HepG2 (cell line): Measurements from ENCODE around the gene NIBAN1. TPM values are rescaled to one million over a fixed set of nuclear protein-coding genes. Genes with fewer than 3 reads are reported as not detected.

Experiments used
- ATAC-seq: fragments of 200-7000 bp; cut with Tn5 transposase; 3 replicates; pipeline ENCODE4 v1.9.1; 2020; ENCODE audit warnings: mild to moderate bottlenecking, moderate library complexity
- BruUV-seq: library from RNA; stranded (reverse); fragments of 400-500 nt; replicated peaks from 2 replicates; lab custom pipeline; 2021; lab: Mats Ljungman, UMichigan
- CTCF ChIA-PET: fragments of 300-600 bp; formaldehyde crosslinking; extraction: SDS; loops from one replicate; lab custom pipeline; 2021; ENCODE audit warnings: low total read pairs, inconsistent platforms, low intra/inter-chr PET ratio; lab: Yijun Ruan, JAX
- POLR2A ChIA-PET: fragments of 350-600 bp; sonication (Branson Sonifier 250); formaldehyde crosslinking; loops from one replicate; lab custom pipeline; 2020; ENCODE audit warnings: antibody characterized with exemption, inconsistent platforms; lab: Yijun Ruan, JAX
- DNase-seq: peaks from one replicate; pipeline ENCODE4 v3.0.0-alpha.2; 2015; ENCODE audit warnings: low spot score
- FAIRE-seq: peaks from 3 replicates; lab custom pipeline; 2011; peaks lifted over from hg19 to GRCh38; lab: Jason Lieb, UNC
- H2AFZ ChIP-seq: one replicate; pipeline ENCODE4 v1.6.1; 2011; ENCODE audit warnings: low read length, inconsistent platforms
- H3K27ac ChIP-seq: fragments of 300-600 bp; 3 replicates; pipeline ENCODE4 v1.8.0; 2011; ENCODE audit warnings: mixed run types, mild to moderate bottlenecking, mixed read lengths, low read length, inconsistent platforms; ENCODE audit not compliant: insufficient read depth; ENCODE audit errors: extremely low read length
- H3K27me3 ChIP-seq, 2 experiments: fragments of 200-600 bp in 1 of 2; 2 replicates in 1 of 2; 3 replicates in 1 of 2; pipeline versions ENCODE4 v1.6.0 to v1.8.0; 2011; ENCODE audit warnings: low read length in 2 of 2, mild to moderate bottlenecking in 2 of 2, moderate library complexity in 2 of 2, inconsistent platforms in 1 of 2; ENCODE audit not compliant: insufficient read depth in 2 of 2, control insufficient read depth in 1 of 2
- H3K36me3 ChIP-seq, 2 experiments: fragments of 200-600 bp in 1 of 2; replicated peaks in 1 of 2; 2 replicates in 1 of 2; 3 replicates in 1 of 2; pipeline versions ENCODE4 v1.5.1 to v1.8.0; 2011; ENCODE audit warnings: low read length in 2 of 2, inconsistent platforms in 1 of 2; ENCODE audit not compliant: insufficient read depth in 2 of 2, control insufficient read depth in 1 of 2
- H3K4me1 ChIP-seq: 2 replicates; pipeline ENCODE4 v1.5.1; 2012; ENCODE audit warnings: low read length, inconsistent platforms; ENCODE audit not compliant: insufficient read depth
- H3K4me2 ChIP-seq: 2 replicates; pipeline ENCODE4 v1.6.0; 2011; ENCODE audit warnings: low read depth, low read length, inconsistent platforms
- H3K4me3 ChIP-seq, 3 experiments: fragments of 200-600 bp in 1 of 3; sonication (generic), shearing (Covaris generic) in 1 of 3; replicated peaks in 1 of 3; 2 replicates each; pipeline ENCODE4 v1.5.1; 2011 to 2016; ENCODE audit warnings: low read length in 3 of 3, inconsistent platforms in 2 of 3, low read depth in 2 of 3, mild to moderate bottlenecking in 2 of 3, control low read depth in 1 of 3, mixed read lengths in 1 of 3; ENCODE audit not compliant: insufficient read depth in 1 of 3
- H3K79me2 ChIP-seq: one replicate; pipeline ENCODE4 v1.6.1; 2011; ENCODE audit warnings: low read length, inconsistent platforms; ENCODE audit not compliant: insufficient read depth
- H3K9ac ChIP-seq: 2 replicates; pipeline ENCODE4 v1.6.0; 2011; ENCODE audit warnings: mild to moderate bottlenecking, low read depth, low read length, inconsistent platforms; ENCODE audit not compliant: insufficient read depth
- H3K9me3 ChIP-seq: 2 replicates; pipeline ENCODE4 v1.5.1; 2012; ENCODE audit warnings: mild to moderate bottlenecking, low read length
- H4K20me1 ChIP-seq: 2 replicates; pipeline ENCODE4 v1.6.0; 2011; ENCODE audit warnings: inconsistent platforms, mild to moderate bottlenecking, low read length, moderate library complexity; ENCODE audit not compliant: insufficient read depth
- GLI4 ChIP-seq: sonication (generic); formaldehyde crosslinking; IDR thresholded peaks from 2 replicates; pipeline ENCODE4 v1.5.1; 2020; ENCODE audit warnings: missing genetic modification reagents, mild to moderate bottlenecking, moderate library complexity, borderline replicate concordance
- MATR3 ChIP-seq: sonication (generic); formaldehyde crosslinking; IDR thresholded peaks from 2 replicates; pipeline ENCODE4 v1.4.0; 2020; ENCODE audit warnings: missing genetic modification reagents
- MTA1 ChIP-seq: sonication (generic); formaldehyde crosslinking; IDR thresholded peaks from 2 replicates; pipeline ENCODE4 v1.4.0; 2020; ENCODE audit warnings: missing genetic modification reagents, mild to moderate bottlenecking, borderline replicate concordance
- NFE2 ChIP-seq: sonication (generic); formaldehyde crosslinking; IDR thresholded peaks from 2 replicates; pipeline ENCODE4 v1.4.0; 2020; ENCODE audit warnings: missing genetic modification reagents
- PCBP2 ChIP-seq: fragments of 200-400 bp; formaldehyde crosslinking; optimal IDR thresholded peaks from 2 replicates; pipeline ENCODE3; 2018; ENCODE audit warnings: low read length, low read depth; ENCODE audit not compliant: poor library complexity, severe bottlenecking
- TRAFD1 ChIP-seq: sonication (generic); formaldehyde crosslinking; IDR thresholded peaks from 2 replicates; pipeline ENCODE4 v1.5.1; 2020; ENCODE audit warnings: missing genetic modification reagents, mild to moderate bottlenecking, borderline replicate concordance
- ZFP62 ChIP-seq: sonication (generic); formaldehyde crosslinking; IDR thresholded peaks from 2 replicates; pipeline ENCODE4 v1.4.0; 2020; ENCODE audit warnings: missing genetic modification reagents
- ZMYM2 ChIP-seq: sonication (generic); formaldehyde crosslinking; IDR thresholded peaks from 2 replicates; pipeline ENCODE4 v1.8.0; 2022; ENCODE audit warnings: mild to moderate bottlenecking, missing genetic modification reagents
- ZNF275 ChIP-seq: sonication (generic); formaldehyde crosslinking; IDR thresholded peaks from 2 replicates; pipeline ENCODE4 v1.8.0; 2022; ENCODE audit warnings: missing genetic modification reagents, mild to moderate bottlenecking, inconsistent platforms, borderline replicate concordance
- ZNF33A ChIP-seq: sonication (generic); formaldehyde crosslinking; IDR thresholded peaks from 2 replicates; pipeline ENCODE4 v1.5.1; 2020; ENCODE audit warnings: missing genetic modification reagents, mild to moderate bottlenecking, moderate library complexity, borderline replicate concordance
- ZNF33B ChIP-seq: sonication (generic); formaldehyde crosslinking; IDR thresholded peaks from 2 replicates; pipeline ENCODE4 v1.5.1; 2020; ENCODE audit warnings: mild to moderate bottlenecking, missing genetic modification reagents
- WGBS: methylation state at CpG from one replicate; pipeline ENCODE4 v1.1.6; 2017; ENCODE audit warnings: low lambda C conversion rate; 5-methylcytosine and 5-hydroxymethylcytosine counted together
- in situ Hi-C: cut with HindIII; loops from 2 replicates; pipeline ENCODE4 v1.10.0; 2017; ENCODE audit warnings: low pct_unique_long_range_greater_than_20kb; ENCODE audit not compliant: extremely low pct_ligation_motif_present
- intact Hi-C: fragments of 100-400 bp; cut with micrococcal nuclease; formaldehyde crosslinking; loops from one replicate; pipeline ENCODE4 v1.10.0; 2022; ENCODE audit not compliant: unreplicated experiment
- polyA plus RNA-seq, 8 experiments: library from polyadenylated mRNA; depleted of rRNA in 3 of 8; stranded (reverse) in 7 of 8; unstranded in 1 of 8; fragments of >200 nt; fragmentation: Illumina TruSeq in 4 of 8; extraction: Trizol in 4 of 8; gene quantifications; 2 replicates each; pipeline versions ENCODE4 v1.2.1 to v1.2.3, GENCODE V29; 2011 to 2016; ENCODE audit warnings: low read depth in 4 of 8, missing spikeins in 1 of 8, mixed read lengths in 1 of 8; ENCODE audit not compliant: insufficient read depth in 1 of 8
- total RNA-seq, 5 experiments: library from RNA; depleted of rRNA; stranded (reverse); fragments of >200 nt; fragmentation: Illumina TruSeq; extraction: Trizol; gene quantifications; 2 replicates each; pipeline ENCODE4 v1.2.3, GENCODE V29; 2016; ENCODE audit warnings: low read depth in 1 of 5
- TF ChIP-seq, protein P1 (sequence below): sonication (generic); formaldehyde crosslinking; IDR thresholded peaks from 2 replicates; pipeline ENCODE4 v1.4.0; 2020; ENCODE audit warnings: missing genetic modification reagents
- TF ChIP-seq, protein P2 (sequence below): sonication (generic); formaldehyde crosslinking; IDR thresholded peaks from 2 replicates; pipeline ENCODE4 v1.5.0; 2020; ENCODE audit warnings: missing genetic modification reagents, mild to moderate bottlenecking, borderline replicate concordance
- TF ChIP-seq, protein P3 (sequence below): sonication (generic); formaldehyde crosslinking; IDR thresholded peaks from 2 replicates; pipeline ENCODE4 v1.8.1; 2023; ENCODE audit warnings: missing genetic modification reagents, inconsistent platforms, borderline replicate concordance

The NIBAN1 gene
- total and polyA plus RNA-seq, 2 of the 13 experiments (the other 11 are each of a cell fraction or from before 2014, with no cell fraction given): not detected

GRCh38 chr1:185014941-185015340 lies 40.6 kb upstream of the NIBAN1 start:
- Histone ChIP-seq H3K9ac (no peak overlapping the region), H4K20me1 (no peaks in the 10 kb centered on the region), H3K4me3 (no peak overlapping the region), H2AFZ (no peak overlapping the region), H3K9me3 (no peaks in the 10 kb centered on the region), H3K79me2 (no peaks in the 10 kb centered on the region), H3K36me3 (no peaks in the 10 kb centered on the region), H3K27ac (no peak overlapping the region), H3K4me2 (no peak overlapping the region), H3K27me3 (peaks cover 0 to 12% of the 10 kb centered on the region in 2 experiments; a peak in 1 of 5 replicates), H3K4me1 (peaks cover 5% of the 10 kb centered on the region; the same call in 1 of the 2 replicates)
- POLR2A ChIA-PET: no interaction called here
- 2% methylated on average over 3 of the region's 3 CpGs for WGBS
- DNase-seq: no peak
- CTCF ChIA-PET: no interaction called here
- no peak for FAIRE-seq
- intact Hi-C loops: no loop called here
- no peak for ATAC-seq
- no TSS peak for BruUV-seq
- in situ Hi-C loops: no loop called here
- TF ChIP-seq ZNF33B (CRISPR knock-in tag): no peak
- TF ChIP-seq ZFP62 (CRISPR knock-in tag): no peak
- TF ChIP-seq ZNF275 (CRISPR knock-in tag): no peak
- TF ChIP-seq, protein P1, sequence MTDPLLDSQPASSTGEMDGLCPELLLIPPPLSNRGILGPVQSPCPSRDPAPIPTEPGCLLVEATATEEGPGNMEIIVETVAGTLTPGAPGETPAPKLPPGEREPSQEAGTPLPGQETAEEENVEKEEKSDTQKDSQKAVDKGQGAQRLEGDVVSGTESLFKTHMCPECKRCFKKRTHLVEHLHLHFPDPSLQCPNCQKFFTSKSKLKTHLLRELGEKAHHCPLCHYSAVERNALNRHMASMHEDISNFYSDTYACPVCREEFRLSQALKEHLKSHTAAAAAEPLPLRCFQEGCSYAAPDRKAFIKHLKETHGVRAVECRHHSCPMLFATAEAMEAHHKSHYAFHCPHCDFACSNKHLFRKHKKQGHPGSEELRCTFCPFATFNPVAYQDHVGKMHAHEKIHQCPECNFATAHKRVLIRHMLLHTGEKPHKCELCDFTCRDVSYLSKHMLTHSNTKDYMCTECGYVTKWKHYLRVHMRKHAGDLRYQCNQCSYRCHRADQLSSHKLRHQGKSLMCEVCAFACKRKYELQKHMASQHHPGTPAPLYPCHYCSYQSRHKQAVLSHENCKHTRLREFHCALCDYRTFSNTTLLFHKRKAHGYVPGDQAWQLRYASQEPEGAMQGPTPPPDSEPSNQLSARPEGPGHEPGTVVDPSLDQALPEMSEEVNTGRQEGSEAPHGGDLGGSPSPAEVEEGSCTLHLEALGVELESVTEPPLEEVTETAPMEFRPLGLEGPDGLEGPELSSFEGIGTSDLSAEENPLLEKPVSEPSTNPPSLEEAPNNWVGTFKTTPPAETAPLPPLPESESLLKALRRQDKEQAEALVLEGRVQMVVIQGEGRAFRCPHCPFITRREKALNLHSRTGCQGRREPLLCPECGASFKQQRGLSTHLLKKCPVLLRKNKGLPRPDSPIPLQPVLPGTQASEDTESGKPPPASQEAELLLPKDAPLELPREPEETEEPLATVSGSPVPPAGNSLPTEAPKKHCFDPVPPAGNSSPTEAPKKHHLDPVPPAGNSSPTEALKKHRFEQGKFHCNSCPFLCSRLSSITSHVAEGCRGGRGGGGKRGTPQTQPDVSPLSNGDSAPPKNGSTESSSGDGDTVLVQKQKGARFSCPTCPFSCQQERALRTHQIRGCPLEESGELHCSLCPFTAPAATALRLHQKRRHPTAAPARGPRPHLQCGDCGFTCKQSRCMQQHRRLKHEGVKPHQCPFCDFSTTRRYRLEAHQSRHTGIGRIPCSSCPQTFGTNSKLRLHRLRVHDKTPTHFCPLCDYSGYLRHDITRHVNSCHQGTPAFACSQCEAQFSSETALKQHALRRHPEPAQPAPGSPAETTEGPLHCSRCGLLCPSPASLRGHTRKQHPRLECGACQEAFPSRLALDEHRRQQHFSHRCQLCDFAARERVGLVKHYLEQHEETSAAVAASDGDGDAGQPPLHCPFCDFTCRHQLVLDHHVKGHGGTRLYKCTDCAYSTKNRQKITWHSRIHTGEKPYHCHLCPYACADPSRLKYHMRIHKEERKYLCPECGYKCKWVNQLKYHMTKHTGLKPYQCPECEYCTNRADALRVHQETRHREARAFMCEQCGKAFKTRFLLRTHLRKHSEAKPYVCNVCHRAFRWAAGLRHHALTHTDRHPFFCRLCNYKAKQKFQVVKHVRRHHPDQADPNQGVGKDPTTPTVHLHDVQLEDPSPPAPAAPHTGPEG (CRISPR knock-in tag): no peak
- TF ChIP-seq ZMYM2 (CRISPR knock-in tag): no peak
- no peak for TF ChIP-seq PCBP2
- TF ChIP-seq TRAFD1 (CRISPR knock-in tag): no peak
- TF ChIP-seq MATR3 (CRISPR knock-in tag): no peak
- no peak for TF ChIP-seq ZNF33A
- no peak for TF ChIP-seq NFE2 (CRISPR knock-in tag)
- TF ChIP-seq, protein P2, sequence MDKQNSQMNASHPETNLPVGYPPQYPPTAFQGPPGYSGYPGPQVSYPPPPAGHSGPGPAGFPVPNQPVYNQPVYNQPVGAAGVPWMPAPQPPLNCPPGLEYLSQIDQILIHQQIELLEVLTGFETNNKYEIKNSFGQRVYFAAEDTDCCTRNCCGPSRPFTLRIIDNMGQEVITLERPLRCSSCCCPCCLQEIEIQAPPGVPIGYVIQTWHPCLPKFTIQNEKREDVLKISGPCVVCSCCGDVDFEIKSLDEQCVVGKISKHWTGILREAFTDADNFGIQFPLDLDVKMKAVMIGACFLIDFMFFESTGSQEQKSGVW: no peak
- no peak for TF ChIP-seq MTA1
- TF ChIP-seq, protein P3, sequence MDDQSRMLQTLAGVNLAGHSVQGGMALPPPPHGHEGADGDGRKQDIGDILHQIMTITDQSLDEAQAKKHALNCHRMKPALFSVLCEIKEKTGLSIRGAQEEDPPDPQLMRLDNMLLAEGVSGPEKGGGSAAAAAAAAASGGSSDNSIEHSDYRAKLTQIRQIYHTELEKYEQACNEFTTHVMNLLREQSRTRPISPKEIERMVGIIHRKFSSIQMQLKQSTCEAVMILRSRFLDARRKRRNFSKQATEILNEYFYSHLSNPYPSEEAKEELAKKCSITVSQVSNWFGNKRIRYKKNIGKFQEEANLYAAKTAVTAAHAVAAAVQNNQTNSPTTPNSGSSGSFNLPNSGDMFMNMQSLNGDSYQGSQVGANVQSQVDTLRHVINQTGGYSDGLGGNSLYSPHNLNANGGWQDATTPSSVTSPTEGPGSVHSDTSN: no peak
- TF ChIP-seq GLI4 (CRISPR knock-in tag): no peak
